H9 (cell line): ENCODE data around the gene SDHAF3. TPM values are rescaled to one million over a fixed set of nuclear protein-coding genes. Genes with fewer than 3 reads are reported as not detected.

Experiments
- DNase-seq: peaks from one replicate; pipeline ENCODE4 v3.0.0-alpha.2; 2017
- H2AFZ ChIP-seq: one replicate; pipeline ENCODE4 v1.6.1; 2013; ENCODE audit warnings: mild to moderate bottlenecking, low read length, control low read depth, moderate library complexity
- H2AK5ac ChIP-seq: 2 replicates; pipeline ENCODE4 v1.6.1; 2013; ENCODE audit warnings: low read length, control low read depth, mixed read lengths; ENCODE audit not compliant: insufficient read length
- H2BK120ac ChIP-seq: one replicate; pipeline ENCODE4 v1.6.1; 2013; ENCODE audit warnings: low read depth, mild to moderate bottlenecking, low read length, control low read depth, inconsistent platforms; ENCODE audit not compliant: poor library complexity, severe bottlenecking
- H2BK12ac ChIP-seq: 2 replicates; pipeline ENCODE4 v1.6.1; 2013; ENCODE audit warnings: low read length, control low read depth, mixed read lengths, low read depth; ENCODE audit not compliant: insufficient read length
- H2BK15ac ChIP-seq: 2 replicates; pipeline ENCODE4 v1.6.1; 2013; ENCODE audit warnings: low read depth, low read length, control low read depth
- H2BK20ac ChIP-seq: one replicate; pipeline ENCODE4 v1.6.1; 2013; ENCODE audit warnings: low read depth, mild to moderate bottlenecking, low read length, control low read depth, inconsistent platforms; ENCODE audit not compliant: poor library complexity, severe bottlenecking
- H2BK5ac ChIP-seq: 2 replicates; pipeline ENCODE4 v1.6.1; 2013; ENCODE audit warnings: low read length, control low read depth, mixed read lengths; ENCODE audit not compliant: insufficient read length
- H3K14ac ChIP-seq: 2 replicates; pipeline ENCODE4 v1.6.1; 2013; ENCODE audit warnings: low read length, control low read depth; ENCODE audit not compliant: insufficient read depth
- H3K18ac ChIP-seq: 2 replicates; pipeline ENCODE4 v1.6.1; 2013; ENCODE audit warnings: low read depth, mild to moderate bottlenecking, mixed read lengths, low read length, control low read depth; ENCODE audit not compliant: insufficient read length
- H3K23ac ChIP-seq: 2 replicates; pipeline ENCODE4 v1.6.1; 2013; ENCODE audit warnings: low read length, control low read depth, mixed read lengths, low read depth; ENCODE audit not compliant: insufficient read length
- H3K23me2 ChIP-seq: 2 replicates; pipeline ENCODE4 v1.6.1; 2013; ENCODE audit warnings: low read depth, mild to moderate bottlenecking, mixed read lengths, low read length, control low read depth; ENCODE audit not compliant: insufficient read length, poor library complexity, severe bottlenecking
- H3K27ac ChIP-seq: 2 replicates; pipeline ENCODE4 v1.5.1; 2013; ENCODE audit warnings: low read length, control low read depth, mixed read lengths, low read depth; ENCODE audit not compliant: insufficient read length
- H3K27me3 ChIP-seq: 2 replicates; pipeline ENCODE4 v1.6.1; 2013; ENCODE audit warnings: low read length, control low read depth, inconsistent platforms; ENCODE audit not compliant: insufficient read depth
- H3K4ac ChIP-seq: 2 replicates; pipeline ENCODE4 v1.6.1; 2013; ENCODE audit warnings: low read depth, mild to moderate bottlenecking, control low read depth, inconsistent platforms, low read length, moderate library complexity
- H3K4me1 ChIP-seq: 2 replicates; pipeline ENCODE4 v1.6.1; 2013; ENCODE audit warnings: low read length, control low read depth, inconsistent platforms; ENCODE audit not compliant: insufficient read depth
- H3K4me2 ChIP-seq: 2 replicates; pipeline ENCODE4 v1.6.1; 2013; ENCODE audit warnings: low read length, control low read depth, mixed read lengths; ENCODE audit not compliant: insufficient read length, insufficient read depth
- H3K56ac ChIP-seq: 2 replicates; pipeline ENCODE4 v1.6.1; 2013; ENCODE audit warnings: low read depth, mild to moderate bottlenecking, mixed read lengths, low read length, control low read depth; ENCODE audit not compliant: insufficient read length
- H3K79me1 ChIP-seq: 2 replicates; pipeline ENCODE4 v1.6.1; 2013; ENCODE audit warnings: low read depth, mild to moderate bottlenecking, moderate library complexity, low read length, control low read depth, inconsistent platforms; ENCODE audit not compliant: insufficient read depth, poor library complexity, severe bottlenecking
- H3K79me2 ChIP-seq: 2 replicates; pipeline ENCODE4 v1.6.1; 2013; ENCODE audit warnings: low read length, control low read depth, inconsistent platforms; ENCODE audit not compliant: insufficient read depth
- H3K9ac ChIP-seq: 2 replicates; pipeline ENCODE4 v1.6.1; 2013; ENCODE audit warnings: low read length, control low read depth, mixed read lengths; ENCODE audit not compliant: insufficient read length; ENCODE audit errors: extremely low read depth
- H3K9me3 ChIP-seq: one replicate; pipeline ENCODE4 v1.6.1; 2013; ENCODE audit warnings: low read depth, low read length, inconsistent platforms; ENCODE audit not compliant: control insufficient read depth
- H3T11ph ChIP-seq: one replicate; pipeline ENCODE4 v1.6.1; 2013; ENCODE audit warnings: mild to moderate bottlenecking, low read length, control low read depth, inconsistent platforms
- H4K20me1 ChIP-seq: one replicate; pipeline ENCODE4 v1.6.1; 2013; ENCODE audit not compliant: control insufficient read depth, insufficient read length, insufficient read depth
- H4K5ac ChIP-seq: 2 replicates; pipeline ENCODE4 v1.6.1; 2013; ENCODE audit warnings: low read depth, mild to moderate bottlenecking, mixed read lengths, low read length, control low read depth; ENCODE audit not compliant: insufficient read length
- H4K8ac ChIP-seq: replicated peaks from 2 replicates; pipeline ENCODE4 v1.6.1; 2013; ENCODE audit warnings: low read length, control low read depth, mixed read lengths, low read depth; ENCODE audit not compliant: insufficient read length
- H4K91ac ChIP-seq: 2 replicates; pipeline ENCODE4 v1.6.1; 2013; ENCODE audit warnings: low read depth, mild to moderate bottlenecking, moderate library complexity, mixed read lengths, low read length, control low read depth; ENCODE audit not compliant: insufficient read length
- H3K27ac Mint-ChIP-seq, 3 experiments: 2 replicates in 2 of 3; 3 replicates in 1 of 3; pipeline ENCODE4 v1.8.0; 2020 to 2021; ENCODE audit warnings: mixed read lengths in 3 of 3, mild to moderate bottlenecking in 1 of 3, moderate library complexity in 1 of 3
- H3K27me3 Mint-ChIP-seq: 2 replicates; pipeline ENCODE4 v1.8.0; 2021; ENCODE audit warnings: low read depth, mild to moderate bottlenecking, moderate library complexity, mixed read lengths
- H3K36me3 Mint-ChIP-seq, 3 experiments: 2 replicates in 2 of 3; 3 replicates in 1 of 3; pipeline ENCODE4 v1.8.0; 2020 to 2021; ENCODE audit warnings: low read depth in 3 of 3, mixed read lengths in 3 of 3; ENCODE audit not compliant: insufficient read depth in 1 of 3
- H3K4me1 Mint-ChIP-seq, 2 experiments: 2 replicates each; pipeline ENCODE4 v1.8.0; 2020; ENCODE audit warnings: mixed read lengths in 2 of 2
- H3K4me3 Mint-ChIP-seq, 2 experiments: 2 replicates in 1 of 2; 3 replicates in 1 of 2; pipeline ENCODE4 v1.8.0; 2020 to 2021; ENCODE audit warnings: mild to moderate bottlenecking in 2 of 2, mixed read lengths in 2 of 2, moderate library complexity in 1 of 2
- H3K9me3 Mint-ChIP-seq, 2 experiments: 2 replicates in 1 of 2; 3 replicates in 1 of 2; pipeline ENCODE4 v1.8.0; 2020; ENCODE audit warnings: mild to moderate bottlenecking in 2 of 2, mixed read lengths in 2 of 2, moderate library complexity in 1 of 2
- CTCF ChIP-seq: fragments of 200-600 bp; sonication (generic); conservative IDR thresholded peaks from 3 replicates; pipeline ENCODE4 v1.8.0; 2021; ENCODE audit warnings: antibody characterized with exemption, mild to moderate bottlenecking
- WGBS: extraction: QIAGEN DNeasy Blood & Tissue Kit; methylation state at CpG from one replicate; pipeline ENCODE4 v1.1.7; 2013; ENCODE audit warnings: missing lambda C conversion rate, low lambda C conversion rate, mixed read lengths; ENCODE audit not compliant: insufficient read length; ENCODE audit errors: extremely low coverage; 5-methylcytosine and 5-hydroxymethylcytosine counted together
- total RNA-seq: library from RNA; stranded (reverse); gene quantifications from 2 replicates; pipeline ENCODE4 v1.2.1, GENCODE V29; 2021

The SDHAF3 gene
- total RNA-seq, 1 experiment from 2014 or later = 14.1 TPM

- H4K8ac ChIP-seq = no peak overlapping the region
- no peak overlapping the region for H2BK20ac ChIP-seq
- no peak overlapping the region for H3K27ac ChIP-seq
- WGBS = no CpG with 5 or more reads among the region's 6 CpGs
- H3K9me3 ChIP-seq = no peaks in the 10 kb centered on the region
- Mint-ChIP-seq H3K4me1 (peaks cover 19 to 30% of the 10 kb centered on the region in 2 experiments), H3K9me3 (peaks cover 2 to 4% of the 10 kb centered on the region in 2 experiments; a peak in 3 of 5 replicates), H3K36me3 (peaks cover 5 to 10% (median 6%) of the 10 kb centered on the region in 3 experiments), H3K27me3 (no peaks in the 10 kb centered on the region), H3K27ac (peak overlapping the region in 1 of 3 experiments; percentile 89; a peak in 3 of 7 replicates), H3K4me3 (no peak overlapping the region)
- no peak overlapping the region for H4K91ac ChIP-seq
- H3K9ac ChIP-seq = no peak overlapping the region
- H3K27me3 ChIP-seq = no peaks in the 10 kb centered on the region
- no peaks in the 10 kb centered on the region for H3K4me1 ChIP-seq
- no peak overlapping the region for H3K14ac ChIP-seq
- no peak overlapping the region for H2BK15ac ChIP-seq
- H2BK120ac ChIP-seq = no peak overlapping the region
- no peak overlapping the region for H2AFZ ChIP-seq
- no peak overlapping the region for H3K56ac ChIP-seq
- H2BK5ac ChIP-seq = no peak overlapping the region
- no peak for TF ChIP-seq CTCF
- H4K5ac ChIP-seq = no peak overlapping the region
- H3T11ph ChIP-seq = no peak overlapping the region
- H3K79me1 ChIP-seq = peaks cover 7% of the 10 kb centered on the region
- no peak overlapping the region for H3K4ac ChIP-seq
- peaks cover 11% of the 10 kb centered on the region; the same call in 1 of the 2 replicates for H3K79me2 ChIP-seq
- no peaks in the 10 kb centered on the region for H3K23me2 ChIP-seq
- H4K20me1 ChIP-seq = no peaks in the 10 kb centered on the region
- H2BK12ac ChIP-seq = no peak overlapping the region
- peak; percentile 50 for DNase-seq
- no peak overlapping the region for H3K4me2 ChIP-seq
- H3K18ac ChIP-seq = no peak overlapping the region
- no peak overlapping the region for H2AK5ac ChIP-seq
- H3K23ac ChIP-seq = no peak overlapping the region
These were observed 13.1 kb downstream of the SDHAF3 start for GRCh38 chr7:97130417-97131139.
